Astrocyte (in vitro differentiated cells and primary cell): ENCODE results near the gene ZNF621.

Source experiments
- CTCF ChIP-seq: IDR thresholded peaks from 2 replicates; pipeline ENCODE4 v1.5.1; 2011; ENCODE audit warnings: low read depth, mild to moderate bottlenecking, inconsistent platforms, low read length, moderate library complexity; ENCODE audit not compliant: insufficient read depth
- EZH2 ChIP-seq: IDR thresholded peaks from 2 replicates; pipeline ENCODE4 v1.6.1; 2012; ENCODE audit warnings: mild to moderate bottlenecking, low read length, inconsistent platforms; ENCODE audit not compliant: insufficient read depth

- no peak for TF ChIP-seq CTCF
- no peak for TF ChIP-seq EZH2
Measured at GRCh38 chr3:40588406-40588805, 63.6 kb downstream of the ZNF621 start.
